ENCODE data around the gene MAGI2. TPM values are rescaled to one million over a fixed set of nuclear protein-coding genes. Genes with fewer than 3 reads are reported as not detected.
"Not testable (repeated sequence)": the region's sequence is repeated elsewhere in the genome, so short reads cannot be mapped to it uniquely, and the experiment has no call there.

MAGI2 gene
- total RNA-seq, 2 experiments from 2014 or later, result 0.14 to 0.19 TPM

GRCh38 chr7:78017591-78018100 lies 1435.8 kb downstream of the MAGI2 start:
- no peaks in the 10 kb centered on the region for H3K36me3 Mint-ChIP-seq
- POLR2A ChIA-PET, result no interaction called here
- H3K4me1 Mint-ChIP-seq, result peaks cover 6% of the 10 kb centered on the region
- peaks cover 47% of the 10 kb centered on the region for H3K27me3 Mint-ChIP-seq
- no peak overlapping the region for H3K27ac Mint-ChIP-seq
- H3K4me3 Mint-ChIP-seq, result no peak overlapping the region
- H3K9me3 Mint-ChIP-seq, result no peaks in the 10 kb centered on the region
- DNase-seq (no peak), ATAC-seq (ENCODE audit: low read depth) (no peak)

GRCh38 chr7:78015574-78016260 lies 1437.8 kb downstream of the MAGI2 start:
- no peak for ATAC-seq (ENCODE audit: low read depth)
- no peaks in the 10 kb centered on the region for H3K36me3 Mint-ChIP-seq
- H3K4me3 Mint-ChIP-seq, result no peak overlapping the region
- no peak overlapping the region for H3K27ac Mint-ChIP-seq
- H3K4me1 Mint-ChIP-seq, result peaks cover 6% of the 10 kb centered on the region
- no peak for DNase-seq
- H3K27me3 Mint-ChIP-seq, result peaks cover 47% of the 10 kb centered on the region
- POLR2A ChIA-PET, result no interaction called here
- H3K9me3 Mint-ChIP-seq, result no peaks in the 10 kb centered on the region

- DNase-seq (no peak), ATAC-seq (ENCODE audit: low read depth) (no peak)
- Mint-ChIP-seq H3K36me3 (no peaks in the 10 kb centered on the region), H3K4me1 (peaks cover 4% of the 10 kb centered on the region), H3K27me3 (peaks cover 51% of the 10 kb centered on the region), H3K27ac (no peak overlapping the region), H3K4me3 (no peak overlapping the region), H3K9me3 (no peaks in the 10 kb centered on the region)
- POLR2A ChIA-PET, result no interaction called here
These were observed 1439.1 kb downstream of the MAGI2 start for GRCh38 chr7:78014401-78014800.

GRCh38 chr7:78013386-78013785 lies 1440.1 kb downstream of the MAGI2 start:
- Mint-ChIP-seq H3K36me3 (no peaks in the 10 kb centered on the region), H3K4me3 (no peak overlapping the region), H3K27ac (no peak overlapping the region), H3K4me1 (no peaks in the 10 kb centered on the region), H3K27me3 (peaks cover 44% of the 10 kb centered on the region), H3K9me3 (no peaks in the 10 kb centered on the region)
- no peak for DNase-seq
- ATAC-seq (ENCODE audit: low read depth), result no peak
- POLR2A ChIA-PET, result no interaction called here

- Mint-ChIP-seq H3K9me3 (no peaks in the 10 kb centered on the region), H3K4me3 (no peak overlapping the region), H3K27me3 (peaks cover 32% of the 10 kb centered on the region), H3K36me3 (no peaks in the 10 kb centered on the region), H3K4me1 (no peaks in the 10 kb centered on the region), H3K27ac (no peak overlapping the region)
- POLR2A ChIA-PET, result no interaction called here
- ATAC-seq (ENCODE audit: low read depth), result no peak
- no peak for DNase-seq
These were observed 1441.8 kb downstream of the MAGI2 start for GRCh38 chr7:78011642-78012041.

- peaks cover 10% of the 10 kb centered on the region for H3K27me3 Mint-ChIP-seq
- no peak for DNase-seq
- H3K27ac Mint-ChIP-seq, result no peak overlapping the region
- no peaks in the 10 kb centered on the region for H3K4me1 Mint-ChIP-seq
- no peaks in the 10 kb centered on the region for H3K36me3 Mint-ChIP-seq
- no peak overlapping the region for H3K4me3 Mint-ChIP-seq
- H3K9me3 Mint-ChIP-seq, result no peaks in the 10 kb centered on the region
- ATAC-seq (ENCODE audit: low read depth), result no peak
- POLR2A ChIA-PET, result no interaction called here
These were observed 1446.2 kb downstream of the MAGI2 start for GRCh38 chr7:78007231-78007630.

- Mint-ChIP-seq H3K9me3 (no peaks in the 10 kb centered on the region), H3K27ac (no peak overlapping the region)
- POLR2A ChIA-PET, result no interaction called here
These were observed 1447.3 kb downstream of the MAGI2 start for GRCh38 chr7:78006063-78006755.

GRCh38 chr7:78002715-78003114 lies 1450.8 kb downstream of the MAGI2 start:
- H3K4me3 Mint-ChIP-seq, result no peak overlapping the region
- DNase-seq (no peak), ATAC-seq (ENCODE audit: low read depth) (no peak)
- no peaks in the 10 kb centered on the region for H3K36me3 Mint-ChIP-seq
- H3K27ac Mint-ChIP-seq, result no peak overlapping the region
- H3K27me3 Mint-ChIP-seq, result no peaks in the 10 kb centered on the region
- H3K9me3 Mint-ChIP-seq, result no peaks in the 10 kb centered on the region
- POLR2A ChIA-PET, result no interaction called here
- H3K4me1 Mint-ChIP-seq, result no peaks in the 10 kb centered on the region

More at GRCh38 chr7:78006063-78006755, 1447.3 kb downstream of the MAGI2 start:
- DNase-seq (no peak), ATAC-seq (ENCODE audit: low read depth) (no peak)
- Mint-ChIP-seq H3K36me3 (no peaks in the 10 kb centered on the region), H3K4me3 (no peak overlapping the region), H3K4me1 (no peaks in the 10 kb centered on the region), H3K27me3 (peaks cover 6% of the 10 kb centered on the region)

GRCh38 chr7:78002021-78002420 lies 1451.4 kb downstream of the MAGI2 start:
- H3K36me3 Mint-ChIP-seq, result no peaks in the 10 kb centered on the region
- H3K4me3 Mint-ChIP-seq, result no peak overlapping the region
- H3K27me3 Mint-ChIP-seq, result no peaks in the 10 kb centered on the region
- DNase-seq (no peak), ATAC-seq (ENCODE audit: low read depth) (no peak)
- POLR2A ChIA-PET, result no interaction called here
- no peaks in the 10 kb centered on the region for H3K4me1 Mint-ChIP-seq
- no peaks in the 10 kb centered on the region for H3K9me3 Mint-ChIP-seq
- no peak overlapping the region for H3K27ac Mint-ChIP-seq

GRCh38 chr7:77999168-77999567 lies 1454.3 kb downstream of the MAGI2 start:
- H3K36me3 Mint-ChIP-seq; H3K4me1 Mint-ChIP-seq; ATAC-seq (ENCODE audit: low read depth); POLR2A ChIA-PET; H3K27me3 Mint-ChIP-seq; H3K4me3 Mint-ChIP-seq; H3K27ac Mint-ChIP-seq; DNase-seq; H3K9me3 Mint-ChIP-seq: not testable (repeated sequence)

GRCh38 chr7:77995717-77996116 lies 1457.8 kb downstream of the MAGI2 start:
- no peaks in the 10 kb centered on the region for H3K4me1 Mint-ChIP-seq
- DNase-seq (no peak), ATAC-seq (ENCODE audit: low read depth) (no peak)
- no peaks in the 10 kb centered on the region for H3K9me3 Mint-ChIP-seq
- H3K27me3 Mint-ChIP-seq, result no peaks in the 10 kb centered on the region
- no peak overlapping the region for H3K27ac Mint-ChIP-seq
- POLR2A ChIA-PET, result no interaction called here
- H3K36me3 Mint-ChIP-seq, result no peaks in the 10 kb centered on the region
- no peak overlapping the region for H3K4me3 Mint-ChIP-seq

GRCh38 chr7:77993838-77994237 lies 1459.6 kb downstream of the MAGI2 start:
- no peak overlapping the region for H3K4me3 Mint-ChIP-seq
- ATAC-seq (ENCODE audit: low read depth), result no peak
- H3K27me3 Mint-ChIP-seq, result no peaks in the 10 kb centered on the region
- no peaks in the 10 kb centered on the region for H3K36me3 Mint-ChIP-seq
- H3K4me1 Mint-ChIP-seq, result no peaks in the 10 kb centered on the region
- POLR2A ChIA-PET, result no interaction called here
- no peak for DNase-seq
- H3K9me3 Mint-ChIP-seq, result no peaks in the 10 kb centered on the region
- H3K27ac Mint-ChIP-seq, result no peak overlapping the region

- DNase-seq (no peak), ATAC-seq (ENCODE audit: low read depth) (no peak)
- H3K4me1 Mint-ChIP-seq, result no peaks in the 10 kb centered on the region
- H3K36me3 Mint-ChIP-seq, result no peaks in the 10 kb centered on the region
- H3K27me3 Mint-ChIP-seq, result peaks cover 5% of the 10 kb centered on the region
- H3K27ac Mint-ChIP-seq, result no peak overlapping the region
- no peaks in the 10 kb centered on the region for H3K9me3 Mint-ChIP-seq
- POLR2A ChIA-PET, result no interaction called here
- no peak overlapping the region for H3K4me3 Mint-ChIP-seq
These were observed 1461.8 kb downstream of the MAGI2 start for GRCh38 chr7:77991656-77992055.

GRCh38 chr7:77989981-77990566 lies 1463.4 kb downstream of the MAGI2 start:
- POLR2A ChIA-PET, result no interaction called here
- Mint-ChIP-seq H3K4me3 (no peak overlapping the region), H3K27ac (no peak overlapping the region), H3K4me1 (no peaks in the 10 kb centered on the region), H3K36me3 (no peaks in the 10 kb centered on the region), H3K27me3 (peaks cover 5% of the 10 kb centered on the region), H3K9me3 (no peaks in the 10 kb centered on the region)
- ATAC-seq (ENCODE audit: low read depth), result no peak
- DNase-seq, result no peak

Measured in activated naive CD8-positive, alpha-beta T cell treated with anti-CD3 and anti-CD28 coated beads, Interleukin-2, amount 10 ng/mL, durations not matched to agents 7 days and 5 days (primary cell).